Measurements from ENCODE around the gene RBKS. TPM values are rescaled to one million over a fixed set of nuclear protein-coding genes. Genes with fewer than 3 reads are reported as not detected.
"Not testable (repeated sequence)": the region's sequence is repeated elsewhere in the genome, so short reads cannot be mapped to it uniquely, and the experiment has no call there.

RBKS gene
- total RNA-seq, 8 experiments from 2014 or later = 2.4 to 9.7 (median 3.6) TPM

DNA sequence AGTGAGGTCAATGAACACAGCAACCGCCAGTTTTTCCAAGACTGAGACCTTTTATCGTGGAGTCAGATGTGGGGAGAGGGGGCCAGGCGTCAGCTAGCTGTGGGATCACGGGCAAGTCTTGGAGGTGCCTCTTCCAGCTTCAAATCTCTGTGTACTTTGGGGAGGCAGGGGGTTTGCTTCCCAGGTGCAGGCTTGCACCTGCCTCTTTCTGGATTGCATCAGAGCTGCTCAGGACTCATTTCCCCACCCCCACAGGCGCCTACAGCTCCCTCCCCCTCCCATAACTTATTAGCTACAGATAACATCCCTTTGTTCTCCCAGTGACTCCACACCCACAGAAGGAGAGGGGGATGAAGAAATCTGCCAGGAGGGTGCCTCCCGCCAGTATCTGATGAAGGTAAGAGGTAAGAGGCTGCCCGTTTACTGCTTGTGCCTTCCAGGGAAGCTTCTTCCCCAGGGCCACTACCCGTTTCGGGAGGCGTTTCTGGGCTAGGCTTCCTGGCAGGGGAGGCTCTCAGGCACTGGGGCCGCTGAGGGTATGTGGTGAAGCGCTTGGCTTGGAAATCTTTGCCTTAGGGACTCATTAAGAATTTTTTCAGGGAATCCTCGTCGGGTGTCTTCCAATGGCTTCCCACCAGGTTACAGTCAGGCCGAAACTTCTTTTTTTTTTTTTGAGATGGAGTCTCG is 137.5 kb downstream of the RBKS start:
- in situ Hi-C loops (cut with MboI; ENCODE audit: low pct_unique_long_range_greater_than_20kb in 2 of 9, low sequenced_read_pairs in 9 of 9, unreplicated experiment in 9 of 9) = loop anchor here in 1 of 9 experiments (25.0 kb wide), 1 partner anchor 685 kb away; no protein-coding TSS in a partner anchor
- H3K4me3 ChIP-seq = peak overlapping the region in 2 of 5 donors; percentile 14 to 18
- ATAC-seq (replicated peaks in 6 of 8) = peak in 6 of 8 experiments; percentile 13 to 83 (median 49)

DNA sequence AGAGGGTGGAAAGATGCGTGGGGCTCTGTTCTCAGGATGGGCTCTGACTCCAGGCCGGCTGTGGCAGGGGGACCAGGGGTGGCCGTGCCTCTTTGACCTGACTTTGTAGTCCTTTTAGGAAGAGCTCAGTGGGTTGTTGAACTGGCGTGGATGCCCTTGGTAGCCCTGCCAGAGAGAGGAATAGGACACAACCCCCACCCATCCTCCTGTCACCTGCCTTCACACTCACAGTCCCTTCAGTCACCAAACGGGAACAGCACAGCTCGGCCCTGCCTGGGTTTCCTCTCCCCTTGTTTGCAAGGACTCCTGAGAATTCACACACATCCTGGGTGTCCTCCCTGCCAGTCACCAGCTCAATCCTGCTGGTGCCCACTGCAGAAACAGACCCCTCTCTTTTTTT is 138.8 kb downstream of the RBKS start:
- H3K27ac ChIP-seq = no peak overlapping the region
- peaks cover 0 to 9% of the 10 kb centered on the region in 2 donors for H3K4me1 ChIP-seq (replicated peaks in 1 of 2)
- H3K4me3 ChIP-seq = no peak overlapping the region
- in situ Hi-C loops (cut with MboI; ENCODE audit: low pct_unique_long_range_greater_than_20kb in 2 of 9, low sequenced_read_pairs in 9 of 9, unreplicated experiment in 9 of 9) = loop anchor here in 1 of 9 experiments (25.0 kb wide), 1 partner anchor 686 kb away; no protein-coding TSS in a partner anchor
- no peak for ATAC-seq (replicated peaks in 6 of 8)
- WGBS, 10 experiments = 40 to 100% (median 82%) methylated on average over 1 to 4 of the region's 6 CpGs; no CpG with 5 or more reads in 2 of the 10 experiments

More for the DNA sequence above, 137.5 kb downstream of the RBKS start:
- 37 to 100% (median 67%) methylated on average over 3 to 8 of the region's 16 CpGs; no CpG with 5 or more reads in 4 of the 10 experiments for WGBS, 10 experiments
- Histone ChIP-seq H3K4me1 (replicated peaks in 1 of 2) (peaks cover 5 to 12% of the 10 kb centered on the region in 2 donors), H3K27ac (peak overlapping the region in 1 of 2 donors; percentile 42)

DNA sequence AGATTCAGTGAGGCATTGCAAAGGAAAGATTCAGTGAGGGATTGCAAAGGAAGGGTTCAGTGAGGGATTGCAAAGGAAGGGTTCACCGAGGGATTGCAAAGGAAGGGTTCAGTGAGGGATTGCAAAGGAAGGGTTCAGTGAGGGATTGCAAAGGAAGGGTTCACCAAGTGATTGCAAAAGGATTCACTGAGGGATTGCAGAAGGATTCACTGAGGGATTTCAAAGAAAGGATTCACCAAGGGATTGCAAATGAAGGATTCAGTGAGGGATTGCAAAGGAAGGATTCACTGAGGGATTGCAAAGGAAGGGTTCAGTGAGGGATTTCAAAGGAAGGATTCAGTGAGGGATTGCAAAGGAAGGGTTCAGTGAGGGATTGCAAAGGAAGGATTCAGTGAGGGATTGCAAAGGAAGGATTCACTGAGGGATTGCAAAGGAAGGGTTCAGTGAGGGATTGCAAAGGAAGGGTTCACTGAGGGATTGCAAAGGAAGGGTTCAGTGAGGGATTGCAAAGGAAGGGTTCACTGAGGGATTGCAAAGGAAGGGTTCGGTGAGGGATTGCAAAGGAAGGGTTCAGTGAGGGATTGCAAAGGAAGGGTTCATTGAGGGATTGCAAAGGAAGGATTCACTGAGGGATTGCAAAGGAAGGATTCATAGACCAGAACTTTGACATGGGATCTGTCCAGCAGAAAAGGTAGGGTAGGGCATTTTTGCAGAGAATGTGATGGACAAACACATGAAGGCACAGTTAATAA is 141.2 kb downstream of the RBKS start:
- H3K4me1 ChIP-seq (replicated peaks in 1 of 2); H3K27ac ChIP-seq; H3K4me3 ChIP-seq; ATAC-seq (replicated peaks in 6 of 8): not testable (repeated sequence)
- WGBS, 10 experiments = 0 to 90% (median 77%) methylated on average over 1 to 2 of the region's 2 CpGs; no CpG with 5 or more reads in 1 of the 10 experiments
- in situ Hi-C loops (cut with MboI; ENCODE audit: low pct_unique_long_range_greater_than_20kb in 2 of 9, low sequenced_read_pairs in 9 of 9, unreplicated experiment in 9 of 9) = loop anchor here in 1 of 9 experiments (25.0 kb wide), 1 partner anchor 663 kb away; no protein-coding TSS in a partner anchor

DNA sequence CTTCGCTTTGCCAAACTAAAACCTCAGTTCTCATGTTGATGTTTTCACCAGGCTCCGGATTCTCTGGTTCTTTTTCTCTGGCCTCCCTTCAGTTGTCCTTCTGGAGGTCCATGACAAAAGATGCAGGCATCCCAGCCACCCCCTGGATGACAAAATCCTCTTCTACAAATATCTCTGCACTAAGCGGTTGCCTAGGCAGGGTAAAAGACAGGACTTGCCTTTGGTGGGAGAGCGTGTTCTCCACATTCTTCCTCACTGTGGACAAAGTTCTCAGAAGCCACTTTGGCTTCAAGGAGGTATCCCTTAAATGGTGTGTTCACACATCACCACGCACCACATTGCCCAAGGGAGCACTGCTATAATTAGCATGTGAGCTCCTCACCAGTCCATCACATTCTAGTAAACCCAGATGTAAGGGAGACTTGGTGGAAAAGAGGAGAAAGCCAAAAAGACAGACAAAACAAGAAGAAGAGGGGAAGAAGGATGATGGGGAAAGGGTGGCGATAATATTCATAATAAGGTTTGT is 142.3 kb downstream of the RBKS start:
- no peak for ATAC-seq (replicated peaks in 6 of 8)
- no peak overlapping the region for H3K4me3 ChIP-seq
- WGBS, 10 experiments = 56 to 92% (median 81%) methylated on average over 2 to 6 of the region's 6 CpGs
- in situ Hi-C loops (cut with MboI; ENCODE audit: low pct_unique_long_range_greater_than_20kb in 2 of 9, low sequenced_read_pairs in 9 of 9, unreplicated experiment in 9 of 9) = loop anchor here in 1 of 9 experiments (25.0 kb wide), 1 partner anchor 664 kb away; no protein-coding TSS in a partner anchor
- H3K27ac ChIP-seq = no peak overlapping the region
- H3K4me1 ChIP-seq (replicated peaks in 1 of 2) = peaks cover 0 to 9% of the 10 kb centered on the region in 2 donors

DNA sequence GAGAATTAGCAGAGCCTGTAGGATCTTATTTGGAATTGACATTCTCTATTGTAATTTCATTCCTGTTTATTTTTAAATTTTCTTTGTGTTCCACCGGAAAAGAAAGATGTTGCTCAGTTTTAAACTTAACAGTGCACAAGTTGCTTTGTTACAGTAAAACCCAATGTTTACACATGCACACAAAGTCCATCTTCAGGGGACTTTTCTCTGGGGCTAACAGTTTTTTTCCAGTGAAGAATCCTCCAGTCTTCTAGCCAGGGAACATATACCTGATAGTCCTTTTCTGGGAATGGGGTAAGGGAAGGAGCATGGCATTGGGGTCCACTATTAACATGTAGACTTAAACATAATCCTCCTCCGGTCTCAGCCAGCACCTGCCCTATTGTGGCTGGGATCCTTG is 143.9 kb downstream of the RBKS start:
- WGBS, 10 experiments = 0 to 100% (median 72%) methylated on average over 1 to 2 of the region's 2 CpGs; no CpG with 5 or more reads in 3 of the 10 experiments
- no peaks in the 10 kb centered on the region for H3K4me1 ChIP-seq (replicated peaks in 1 of 2)
- no peak for ATAC-seq (replicated peaks in 6 of 8)

DNA sequence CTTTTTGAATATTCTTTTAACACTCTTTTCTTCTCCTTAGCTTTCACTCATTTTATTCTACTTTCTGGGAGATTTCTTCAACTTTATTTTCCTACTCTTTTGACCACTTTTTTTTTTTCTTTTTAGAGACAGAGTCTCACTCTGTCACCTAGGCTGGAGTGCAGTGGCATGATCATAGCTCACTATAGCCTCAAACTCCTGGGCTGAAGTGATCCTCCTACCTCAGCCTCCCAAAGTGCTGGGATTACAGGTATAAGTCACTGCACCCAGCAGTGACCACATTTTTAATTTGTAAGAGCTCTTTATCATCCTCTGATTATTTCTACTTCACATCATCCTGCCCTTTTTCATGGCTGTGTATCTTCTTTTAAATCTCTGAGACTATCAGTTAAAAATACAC is 144.7 kb downstream of the RBKS start:
- ATAC-seq (replicated peaks in 6 of 8); H3K4me3 ChIP-seq; H3K4me1 ChIP-seq (replicated peaks in 1 of 2); H3K27ac ChIP-seq: not testable (repeated sequence)
- in situ Hi-C loops (cut with MboI; ENCODE audit: low pct_unique_long_range_greater_than_20kb in 2 of 9, low sequenced_read_pairs in 9 of 9, unreplicated experiment in 9 of 9) = loop anchor here in 1 of 9 experiments (25.0 kb wide), 1 partner anchor 667 kb away; no protein-coding TSS in a partner anchor

More for the DNA sequence above, 143.9 kb downstream of the RBKS start:
- Histone ChIP-seq H3K4me3 (no peak overlapping the region), H3K27ac (no peak overlapping the region)
- in situ Hi-C loops (cut with MboI; ENCODE audit: low pct_unique_long_range_greater_than_20kb in 2 of 9, low sequenced_read_pairs in 9 of 9, unreplicated experiment in 9 of 9) = loop anchor here in 1 of 9 experiments (25.0 kb wide), 1 partner anchor 666 kb away; no protein-coding TSS in a partner anchor

DNA sequence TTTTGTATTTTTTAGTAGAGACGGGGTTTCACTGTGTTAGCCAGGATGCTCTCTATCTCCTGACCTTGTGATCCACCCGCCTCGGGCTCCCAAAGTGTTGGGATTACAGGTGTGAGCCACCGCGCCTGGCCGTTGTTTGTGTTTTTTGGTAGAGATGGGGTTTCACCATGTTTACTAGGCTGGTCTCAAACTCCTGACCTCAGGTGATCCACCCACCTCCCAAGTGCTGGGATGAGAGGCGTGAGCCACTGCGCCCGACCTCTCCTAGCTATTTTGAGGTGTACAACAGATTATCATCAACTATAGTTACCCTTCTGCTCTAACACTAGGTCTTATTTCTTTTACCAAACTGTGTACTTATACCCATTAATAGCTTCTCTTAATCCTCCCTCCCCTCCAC is 147.6 kb downstream of the RBKS start:
- no peaks in the 10 kb centered on the region for H3K4me1 ChIP-seq (replicated peaks in 1 of 2)
- in situ Hi-C loops (cut with MboI; ENCODE audit: low pct_unique_long_range_greater_than_20kb in 2 of 9, low sequenced_read_pairs in 9 of 9, unreplicated experiment in 9 of 9) = loop anchor here in 1 of 9 experiments (25.0 kb wide), 1 partner anchor 670 kb away; no protein-coding TSS in a partner anchor
- WGBS, 10 experiments = 85 to 100% (median 97%) methylated on average over 1 to 8 of the region's 9 CpGs; no CpG with 5 or more reads in 2 of the 10 experiments
- no peak overlapping the region for H3K27ac ChIP-seq
- no peak overlapping the region for H3K4me3 ChIP-seq
- ATAC-seq (replicated peaks in 6 of 8) = no peak

DNA sequence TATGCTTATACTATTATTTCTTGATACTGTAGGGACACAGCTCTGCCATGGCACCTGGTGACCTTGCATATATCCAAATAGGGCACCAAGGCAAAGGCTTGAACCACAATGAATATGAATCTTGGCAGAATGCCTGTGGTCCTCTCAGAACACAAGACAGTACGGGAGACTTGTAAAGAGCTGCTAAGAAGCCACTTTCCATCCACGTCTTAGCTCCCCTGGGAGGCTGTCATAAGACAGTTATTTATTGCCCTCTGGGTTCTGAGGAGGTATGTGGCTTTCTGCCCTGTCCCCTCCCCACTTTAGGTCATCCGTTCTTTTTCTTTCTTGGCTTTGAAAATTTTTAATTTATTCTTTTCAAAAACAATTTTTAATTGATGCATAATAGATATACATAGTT is 148.5 kb downstream of the RBKS start:
- no peaks in the 10 kb centered on the region for H3K4me1 ChIP-seq (replicated peaks in 1 of 2)
- no peak overlapping the region for H3K27ac ChIP-seq
- ATAC-seq (replicated peaks in 6 of 8) = peak in 2 of 8 experiments; percentile 42 to 61
- in situ Hi-C loops (cut with MboI; ENCODE audit: low pct_unique_long_range_greater_than_20kb in 2 of 9, low sequenced_read_pairs in 9 of 9, unreplicated experiment in 9 of 9) = loop anchor here in 1 of 9 experiments (25.0 kb wide), 1 partner anchor 671 kb away; no protein-coding TSS in a partner anchor
- 14 to 100% (median 50%) methylated on average over 1 to 3 of the region's 3 CpGs; no CpG with 5 or more reads in 2 of the 10 experiments for WGBS, 10 experiments
- no peak overlapping the region for H3K4me3 ChIP-seq

DNA sequence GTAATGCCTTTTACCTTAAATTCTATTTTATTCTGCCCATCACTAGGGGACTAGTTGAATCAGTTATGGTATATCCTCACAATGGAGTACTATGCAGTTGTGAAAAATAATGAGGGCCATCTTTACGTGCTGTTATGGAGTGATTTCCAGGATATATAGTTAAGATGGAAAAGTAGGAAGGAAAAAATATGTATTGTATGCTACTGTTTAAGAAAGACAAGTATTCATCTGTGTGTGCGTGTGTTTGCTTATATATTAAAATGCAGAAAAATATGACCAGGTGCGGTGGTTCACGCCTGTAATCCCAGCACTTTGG is 151.2 kb downstream of the RBKS start:
- Histone ChIP-seq H3K27ac (no peak overlapping the region), H3K4me1 (replicated peaks in 1 of 2) (no peaks in the 10 kb centered on the region), H3K4me3 (no peak overlapping the region)
- ATAC-seq (replicated peaks in 6 of 8) = no peak
- WGBS, 10 experiments = 80 to 100% (median 95%) methylated on average over 1 to 4 of the region's 4 CpGs; no CpG with 5 or more reads in 1 of the 10 experiments
- in situ Hi-C loops (cut with MboI; ENCODE audit: low pct_unique_long_range_greater_than_20kb in 2 of 9, low sequenced_read_pairs in 9 of 9, unreplicated experiment in 9 of 9) = loop anchor here in 1 of 9 experiments (25.0 kb wide), 1 partner anchor 673 kb away; no protein-coding TSS in a partner anchor

DNA sequence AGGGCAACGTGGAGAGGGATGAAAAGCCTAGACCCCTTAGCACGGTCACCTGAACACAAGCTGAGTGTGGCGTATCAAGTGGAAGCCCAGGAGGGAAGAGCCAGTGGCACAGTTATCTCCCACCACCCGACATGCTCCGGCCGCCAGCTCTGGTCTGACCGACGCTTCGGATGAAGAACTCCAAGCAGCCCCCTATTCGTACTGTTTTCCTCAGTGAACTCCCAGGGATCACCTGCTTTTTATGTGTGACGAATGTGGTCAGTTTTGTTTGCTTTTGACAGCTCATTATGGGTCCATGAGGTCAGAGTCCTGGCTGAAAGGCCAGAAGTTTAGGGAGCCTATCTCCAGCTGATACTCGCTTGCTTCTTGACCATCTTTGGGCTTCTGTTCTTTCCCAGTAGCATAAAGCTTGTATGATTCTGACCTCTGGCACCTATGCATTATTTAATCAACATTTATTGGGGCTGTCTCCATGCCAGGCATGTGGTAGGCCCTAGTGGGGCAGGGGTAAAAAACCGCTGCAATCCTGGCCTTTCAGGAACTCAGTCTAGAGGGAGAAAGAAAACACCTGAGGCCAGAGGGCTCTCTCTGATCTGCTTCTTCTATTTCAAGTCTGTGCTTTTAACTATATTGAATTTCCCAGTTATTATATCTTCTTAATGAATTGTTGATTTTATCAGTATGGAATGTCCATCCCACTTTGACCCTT is 151.7 kb downstream of the RBKS start:
- ATAC-seq (replicated peaks in 6 of 8) = no peak
- in situ Hi-C loops (cut with MboI; ENCODE audit: low pct_unique_long_range_greater_than_20kb in 2 of 9, low sequenced_read_pairs in 9 of 9, unreplicated experiment in 9 of 9) = loop anchor here in 1 of 9 experiments (25.0 kb wide), 1 partner anchor 674 kb away; no protein-coding TSS in a partner anchor
- H3K27ac ChIP-seq = no peak overlapping the region

DNA sequence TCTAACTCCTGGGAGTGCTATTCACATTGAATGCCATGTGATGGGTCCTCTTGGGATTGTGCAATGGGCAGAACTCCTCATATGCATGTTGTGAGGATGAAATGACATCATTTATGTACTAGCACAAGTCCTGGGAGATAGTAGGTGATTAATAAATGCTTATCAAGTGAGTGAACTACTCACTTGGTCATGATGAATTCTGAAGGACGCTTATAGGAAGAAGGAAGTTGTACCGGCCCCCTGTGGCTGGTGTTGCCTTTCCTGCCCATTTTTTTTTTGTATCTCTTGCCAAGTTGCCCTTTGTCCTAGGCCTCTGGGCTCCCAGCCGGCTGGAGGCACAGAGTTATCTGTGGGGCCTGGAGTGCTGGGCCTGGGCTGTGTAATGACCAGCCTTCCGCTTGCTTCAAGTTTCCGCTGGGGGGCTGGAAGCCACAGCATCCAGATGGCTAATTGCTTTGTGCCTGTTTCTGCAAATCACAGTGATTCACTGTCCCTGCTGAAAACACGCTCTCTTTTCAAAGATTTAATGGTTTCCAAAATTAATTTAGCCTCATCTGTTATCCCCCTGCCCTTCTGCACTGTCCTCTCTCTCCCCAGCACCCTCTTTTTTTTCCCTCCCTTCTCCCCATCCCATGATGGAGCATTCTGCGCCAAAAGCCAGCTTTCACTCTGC is 152.4 kb downstream of the RBKS start:
- H3K4me3 ChIP-seq = no peak overlapping the region
- 17 to 92% (median 74%) methylated on average over 1 to 4 of the region's 7 CpGs for WGBS, 10 experiments
- no peak overlapping the region for H3K27ac ChIP-seq
- peak in 2 of 8 experiments; percentile 27 to 30 for ATAC-seq (replicated peaks in 6 of 8)
- H3K4me1 ChIP-seq (replicated peaks in 1 of 2) = no peaks in the 10 kb centered on the region
- in situ Hi-C loops (cut with MboI; ENCODE audit: low pct_unique_long_range_greater_than_20kb in 2 of 9, low sequenced_read_pairs in 9 of 9, unreplicated experiment in 9 of 9) = loop anchor here in 1 of 9 experiments (25.0 kb wide), 1 partner anchor 674 kb away; no protein-coding TSS in a partner anchor

More for the DNA sequence above, 151.7 kb downstream of the RBKS start:
- whole genome bisulfite sequencing, 10 experiments = 52 to 100% (median 87%) methylated on average over 1 to 11 of the region's 13 CpGs; no CpG with 5 or more reads in 2 of the 10 experiments
- Histone ChIP-seq H3K4me3 (no peak overlapping the region), H3K4me1 (replicated peaks in 1 of 2) (no peaks in the 10 kb centered on the region)

DNA sequence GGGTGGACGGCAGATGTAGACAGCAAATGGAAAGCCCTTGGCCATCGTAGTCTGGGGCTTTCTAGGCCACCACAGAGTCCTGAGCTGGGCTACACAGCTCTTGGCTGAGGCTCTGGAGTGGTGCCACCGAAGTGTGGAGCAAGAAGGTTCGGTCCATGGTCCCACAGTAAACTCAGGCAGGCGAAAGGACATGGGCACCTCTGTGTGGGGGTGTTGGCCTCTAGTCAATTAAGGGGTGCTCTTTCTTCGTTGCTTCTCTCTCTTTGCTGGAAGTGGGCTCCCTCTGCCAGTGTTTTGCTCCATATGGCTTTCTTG is 153.3 kb downstream of the RBKS start:
- in situ Hi-C loops (cut with MboI; ENCODE audit: low pct_unique_long_range_greater_than_20kb in 2 of 9, low sequenced_read_pairs in 9 of 9, unreplicated experiment in 9 of 9) = loop anchor here in 1 of 9 experiments (25.0 kb wide), 1 partner anchor 675 kb away; no protein-coding TSS in a partner anchor
- no peak overlapping the region for H3K27ac ChIP-seq

More for the DNA sequence above, 153.3 kb downstream of the RBKS start:
- Histone ChIP-seq H3K4me3 (no peak overlapping the region), H3K4me1 (replicated peaks in 1 of 2) (no peaks in the 10 kb centered on the region)
- 70 to 100% (median 86%) methylated on average over 1 to 3 of the region's 6 CpGs; no CpG with 5 or more reads in 5 of the 10 experiments for WGBS, 10 experiments
- no peak for ATAC-seq (replicated peaks in 6 of 8)
